GM12865 (cell line): ENCODE results near the gene ANO4.

Source experiments
- DNase-seq: peaks from one replicate; pipeline ENCODE4 v3.0.0; 2010; ENCODE audit warnings: low read depth
- H3K4me3 ChIP-seq: 2 replicates; pipeline ENCODE4 v1.5.1; 2011; ENCODE audit warnings: mild to moderate bottlenecking, low read depth, low read length, control low read depth
- TF ChIP-seq, protein P1 (sequence below): IDR thresholded peaks from 2 replicates; pipeline ENCODE4 v1.5.1; 2011; ENCODE audit warnings: low read length, control low read depth, low read depth, inconsistent platforms; ENCODE audit not compliant: insufficient read depth; ENCODE audit errors: missing control alignments

ANO4 gene

DNA sequence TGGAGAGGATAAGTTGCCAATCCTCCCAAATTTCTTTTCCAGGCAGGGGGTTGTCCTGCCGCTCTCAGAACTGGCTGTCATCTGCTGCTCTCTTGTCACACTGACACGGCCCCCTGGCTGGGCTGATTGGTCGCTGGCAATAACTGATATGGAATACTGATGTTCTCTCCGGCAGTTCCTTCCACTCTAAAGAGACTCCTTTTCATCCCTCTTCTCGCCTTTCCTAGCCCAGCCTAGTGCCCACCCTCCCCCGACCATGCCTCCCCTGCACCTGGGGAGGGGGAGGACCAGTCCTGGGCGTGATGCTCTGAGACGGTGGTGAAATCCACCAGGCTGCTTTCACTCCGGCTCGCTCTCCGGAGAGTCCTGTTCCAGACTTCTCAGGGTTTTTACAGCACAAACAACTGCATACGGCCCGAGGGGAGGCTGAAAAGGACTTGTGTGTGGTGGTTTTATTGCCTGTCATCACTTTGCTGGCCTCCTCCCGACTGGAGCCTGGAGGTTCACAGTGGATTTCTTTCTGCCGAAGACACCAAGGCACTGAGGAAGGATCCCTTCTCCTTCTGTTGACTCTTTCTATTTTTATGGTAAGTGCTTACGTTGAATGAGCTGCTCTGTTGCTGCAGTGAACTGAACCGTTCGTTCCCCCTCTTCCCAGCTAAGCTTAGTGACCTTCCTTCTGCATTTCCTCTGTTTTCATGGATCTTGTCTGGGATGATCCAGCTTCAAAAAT, at the start of gene ANO4:
TSS of gene ANO4 (plus strand) at position 336 of the 733 bp plus-strand sequence. CDS start 107,010 bp downstream, outside the sequence.
- TF ChIP-seq, protein P1, sequence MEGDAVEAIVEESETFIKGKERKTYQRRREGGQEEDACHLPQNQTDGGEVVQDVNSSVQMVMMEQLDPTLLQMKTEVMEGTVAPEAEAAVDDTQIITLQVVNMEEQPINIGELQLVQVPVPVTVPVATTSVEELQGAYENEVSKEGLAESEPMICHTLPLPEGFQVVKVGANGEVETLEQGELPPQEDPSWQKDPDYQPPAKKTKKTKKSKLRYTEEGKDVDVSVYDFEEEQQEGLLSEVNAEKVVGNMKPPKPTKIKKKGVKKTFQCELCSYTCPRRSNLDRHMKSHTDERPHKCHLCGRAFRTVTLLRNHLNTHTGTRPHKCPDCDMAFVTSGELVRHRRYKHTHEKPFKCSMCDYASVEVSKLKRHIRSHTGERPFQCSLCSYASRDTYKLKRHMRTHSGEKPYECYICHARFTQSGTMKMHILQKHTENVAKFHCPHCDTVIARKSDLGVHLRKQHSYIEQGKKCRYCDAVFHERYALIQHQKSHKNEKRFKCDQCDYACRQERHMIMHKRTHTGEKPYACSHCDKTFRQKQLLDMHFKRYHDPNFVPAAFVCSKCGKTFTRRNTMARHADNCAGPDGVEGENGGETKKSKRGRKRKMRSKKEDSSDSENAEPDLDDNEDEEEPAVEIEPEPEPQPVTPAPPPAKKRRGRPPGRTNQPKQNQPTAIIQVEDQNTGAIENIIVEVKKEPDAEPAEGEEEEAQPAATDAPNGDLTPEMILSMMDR: no peak
- no peak within 1 kb of the TSS for H3K4me3 ChIP-seq
- no peak for DNase-seq

DNA sequence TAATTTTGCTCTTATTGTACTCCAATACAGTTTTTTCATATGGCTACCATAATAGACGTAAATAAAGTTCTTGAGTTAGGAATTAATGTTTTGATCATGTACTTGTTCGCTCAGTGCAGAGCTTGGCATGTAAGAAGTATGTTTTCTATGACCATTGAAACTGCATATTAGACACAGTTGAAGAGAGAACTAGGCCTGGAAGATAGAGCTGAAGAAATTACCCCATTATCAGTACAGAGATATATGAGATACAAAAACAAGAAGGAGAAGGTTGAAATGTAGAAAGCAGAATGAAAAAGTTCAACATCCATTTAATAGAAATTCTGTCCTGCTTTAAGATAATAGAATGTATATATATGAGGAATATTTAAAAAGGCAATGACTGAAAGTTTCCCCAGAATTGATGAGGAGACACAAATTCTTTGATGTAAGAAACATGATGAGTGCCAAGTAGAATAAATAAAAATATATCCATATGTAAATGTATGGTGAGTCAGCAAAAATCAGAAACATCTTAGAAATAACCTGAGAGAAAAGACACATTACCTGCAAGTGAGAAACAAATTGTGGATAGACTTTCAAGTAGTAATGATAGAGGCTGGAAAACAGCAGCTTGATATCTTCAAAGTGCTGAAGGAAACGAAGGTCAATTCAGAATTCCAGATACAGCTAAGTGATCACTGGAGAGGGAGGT, 49.1 kb upstream of the ANO4 start:
- TF ChIP-seq, protein P1: no peak
- no peak overlapping the region for H3K4me3 ChIP-seq
- no peak for DNase-seq

DNA sequence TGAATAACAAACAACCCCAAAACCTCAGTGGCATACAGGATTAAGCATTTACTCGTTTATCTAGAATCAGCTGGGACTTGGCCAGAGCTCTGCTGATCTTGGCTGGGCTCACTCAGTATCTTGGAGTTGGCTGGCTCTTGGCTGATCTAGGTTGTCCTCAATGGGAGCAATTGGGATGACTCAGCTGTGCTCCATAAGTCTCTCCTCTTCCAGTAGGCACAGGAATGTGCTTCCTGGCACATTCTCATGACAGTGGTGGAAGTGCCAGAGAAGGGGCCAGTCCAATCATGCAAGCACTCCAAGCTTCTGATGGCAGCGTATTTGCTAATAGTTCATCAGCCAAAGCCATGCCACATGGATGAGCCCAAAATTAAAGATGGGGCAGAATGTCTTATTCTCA, 41.7 kb upstream of the ANO4 start:
- no peak overlapping the region for H3K4me3 ChIP-seq
- DNase-seq: no peak
- TF ChIP-seq, protein P1: no peak

DNA sequence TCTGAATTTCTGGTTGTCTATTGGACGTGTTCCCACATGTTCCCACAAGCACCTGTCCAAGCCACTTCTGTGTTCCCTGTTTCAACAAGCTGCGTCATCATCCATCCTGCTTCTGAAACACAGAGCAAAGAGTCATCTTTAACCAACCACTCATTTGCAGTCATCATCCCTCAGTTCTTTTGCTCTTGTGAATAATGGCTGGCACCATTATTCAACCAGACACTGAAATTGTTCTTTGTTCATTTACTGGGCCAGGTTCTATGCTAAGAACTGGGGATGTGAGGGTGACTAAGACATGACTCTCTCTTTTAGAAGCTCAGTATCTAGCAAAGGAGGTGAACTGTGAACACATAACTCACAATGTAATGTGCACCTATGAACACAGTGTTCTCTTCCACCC, 40.7 kb upstream of the ANO4 start:
- TF ChIP-seq, protein P1: no peak
- DNase-seq: no peak

DNA sequence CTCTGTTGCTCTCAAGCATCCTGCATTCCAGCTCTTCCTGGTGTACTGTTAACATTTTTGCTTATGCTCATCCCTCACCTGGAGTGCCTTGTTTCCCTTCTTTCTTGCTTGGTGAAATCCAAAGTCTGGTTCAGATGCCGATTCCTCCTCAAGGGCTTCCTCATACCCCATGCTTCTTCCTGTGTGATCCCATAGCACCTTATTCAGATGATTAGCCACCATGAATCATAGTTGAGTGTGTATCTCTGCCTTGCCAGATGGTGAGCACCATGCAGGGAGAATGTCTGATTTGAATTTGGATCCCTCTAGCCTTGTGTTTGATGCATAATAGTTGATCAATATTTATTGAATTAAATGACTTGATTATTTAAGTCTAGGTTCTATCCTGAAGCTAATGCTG, 39.4 kb upstream of the ANO4 start:
- TF ChIP-seq, protein P1: no peak
- no peak for DNase-seq
- no peak overlapping the region for H3K4me3 ChIP-seq

More for the DNA sequence above, 40.7 kb upstream of the ANO4 start:
- H3K4me3 ChIP-seq: no peak overlapping the region

DNA sequence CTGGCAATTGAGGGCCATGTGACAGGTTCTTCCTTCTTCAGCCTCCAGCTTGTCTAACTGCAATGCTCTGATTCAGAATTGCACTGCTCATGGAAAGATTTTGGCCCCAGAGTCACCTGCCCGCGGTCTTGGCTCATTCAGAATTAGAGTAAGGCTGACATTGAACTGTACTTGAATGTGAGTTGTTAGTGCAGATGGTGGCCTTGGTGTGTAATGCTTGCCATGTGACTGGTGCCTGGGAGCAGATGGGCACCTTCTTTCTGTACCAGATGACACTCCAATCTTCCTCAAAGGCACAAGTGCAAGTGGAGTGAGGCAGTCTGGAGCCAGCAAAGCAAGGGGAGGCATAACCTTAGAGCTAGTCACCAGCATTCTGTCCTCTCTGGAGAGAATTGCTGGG, 36.5 kb upstream of the ANO4 start:
- DNase-seq: no peak
- TF ChIP-seq, protein P1: no peak
- H3K4me3 ChIP-seq: no peak overlapping the region

DNA sequence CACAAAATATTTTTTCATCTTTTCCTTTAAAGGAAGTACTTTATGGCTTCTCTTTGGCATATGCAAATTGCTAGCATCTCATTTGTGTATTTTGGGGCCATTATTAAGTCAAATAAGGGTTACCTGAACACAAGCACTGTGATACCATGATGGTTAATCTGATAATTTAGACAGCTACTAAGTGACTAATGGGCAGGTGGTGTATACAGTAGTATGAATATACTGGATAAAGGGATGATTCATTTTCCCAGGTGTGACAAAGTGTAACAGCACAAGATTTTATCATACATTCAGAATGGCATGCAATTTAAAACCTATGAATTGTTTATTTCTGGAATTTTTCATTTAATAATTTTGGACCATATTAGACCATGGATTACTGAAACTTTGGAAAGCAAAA, 27.2 kb upstream of the ANO4 start:
- TF ChIP-seq, protein P1: no peak
- no peak for DNase-seq
- no peak overlapping the region for H3K4me3 ChIP-seq
